ENCODE results near the gene MGAT3. TPM values are rescaled to one million over a fixed set of nuclear protein-coding genes. Genes with fewer than 3 reads are reported as not detected.

MGAT3 gene
- total RNA-seq, 1 experiment from 2014 or later = 0.20 TPM

DNA sequence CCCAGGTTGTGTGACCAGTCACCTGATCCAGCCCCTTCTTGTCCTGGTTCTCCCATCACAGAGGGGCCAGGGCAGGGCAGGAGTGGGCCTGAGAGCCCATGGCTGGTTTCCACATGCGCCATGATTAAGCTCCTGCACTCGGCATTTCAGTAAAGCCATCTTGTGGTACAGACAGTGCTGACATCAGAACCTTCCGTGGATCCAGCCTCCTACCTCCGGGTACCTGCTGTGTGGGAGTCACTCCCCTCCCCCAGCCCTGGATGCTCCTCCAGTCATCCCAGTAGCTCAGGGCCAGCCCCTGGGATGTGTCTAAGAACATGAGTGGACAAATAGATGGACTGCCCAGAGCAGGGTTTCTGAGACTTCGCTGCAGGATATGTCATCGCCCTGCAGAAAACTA is 22.1 kb upstream of the MGAT3 start:
- Histone ChIP-seq H3K9me3 (ENCODE audit: control insufficient read depth in 1 of 2, insufficient read depth in 1 of 2, low read depth in 1 of 2, low read length in 2 of 2) (no peaks in the 10 kb centered on the region), H3K4me3 (replicated peaks in 1 of 2; ENCODE audit: low read depth in 1 of 2, low read length in 2 of 2) (no peak overlapping the region), H4K20me1 (ENCODE audit: insufficient read depth) (no peaks in the 10 kb centered on the region), H3K27ac (ENCODE audit: low read depth, low read length) (no peak overlapping the region), H3K9ac (ENCODE audit: low read length) (no peak overlapping the region), H2AFZ (ENCODE audit: low read depth, low read length, poor library complexity, severe bottlenecking) (no peak overlapping the region), H3K36me3 (ENCODE audit: control insufficient read depth in 1 of 2, insufficient read depth in 2 of 2, low read length in 2 of 2) (peaks cover 2 to 5% of the 10 kb centered on the region in 2 experiments; a peak in 2 of 4 replicates), H3K4me2 (ENCODE audit: low read length) (no peak overlapping the region), H3K79me2 (ENCODE audit: insufficient read depth, low read length) (no peaks in the 10 kb centered on the region), H3K27me3 (ENCODE audit: insufficient read depth, low read length) (no peaks in the 10 kb centered on the region), H3K4me1 (ENCODE audit: control insufficient read depth in 1 of 2, insufficient read depth in 2 of 2, low read length in 2 of 2) (peaks cover 11 to 25% of the 10 kb centered on the region in 2 experiments), H3K9me2 (ENCODE audit: insufficient read depth) (no peaks in the 10 kb centered on the region)
- ATAC-seq = no peak
- TF ChIP-seq RAD21 (IDR thresholded peaks at IDR 0.05; ENCODE audit: low read depth) (no peak), EZH2phosphoT487 (IDR thresholded peaks at IDR 0.05; ENCODE audit: borderline replicate concordance) (no peak), JUND (IDR thresholded peaks at IDR 0.05) (no peak), SIN3A (IDR thresholded peaks at IDR 0.05; ENCODE audit: low read depth) (no peak), FOSL1 (IDR thresholded peaks at IDR 0.05; ENCODE audit: low read depth) (no peak), SP1 (IDR thresholded peaks at IDR 0.05; ENCODE audit: low read depth) (no peak), POLR2AphosphoS5 (IDR thresholded peaks at IDR 0.05; ENCODE audit: low read depth, low read length) (no peak), ZNF274 (IDR thresholded peaks at IDR 0.05; ENCODE audit: low read depth, low read length) (no peak), SRF (IDR thresholded peaks at IDR 0.05; ENCODE audit: low read depth) (no peak), POLR2A (IDR thresholded peaks at IDR 0.05; ENCODE audit: borderline replicate concordance, extremely low read depth, insufficient read depth, insufficient read length) (no peak), CEBPB (IDR thresholded peaks at IDR 0.05; ENCODE audit: low read depth) (no peak), EZH2 (IDR thresholded peaks at IDR 0.05) (no peak), EGR1 (IDR thresholded peaks at IDR 0.05; ENCODE audit: low read depth) (no peak), TCF7L2 (IDR thresholded peaks at IDR 0.05; ENCODE audit: borderline replicate concordance, extremely low read depth, insufficient read depth, insufficient read length) (no peak)
- TF ChIP-seq, protein P1, sequence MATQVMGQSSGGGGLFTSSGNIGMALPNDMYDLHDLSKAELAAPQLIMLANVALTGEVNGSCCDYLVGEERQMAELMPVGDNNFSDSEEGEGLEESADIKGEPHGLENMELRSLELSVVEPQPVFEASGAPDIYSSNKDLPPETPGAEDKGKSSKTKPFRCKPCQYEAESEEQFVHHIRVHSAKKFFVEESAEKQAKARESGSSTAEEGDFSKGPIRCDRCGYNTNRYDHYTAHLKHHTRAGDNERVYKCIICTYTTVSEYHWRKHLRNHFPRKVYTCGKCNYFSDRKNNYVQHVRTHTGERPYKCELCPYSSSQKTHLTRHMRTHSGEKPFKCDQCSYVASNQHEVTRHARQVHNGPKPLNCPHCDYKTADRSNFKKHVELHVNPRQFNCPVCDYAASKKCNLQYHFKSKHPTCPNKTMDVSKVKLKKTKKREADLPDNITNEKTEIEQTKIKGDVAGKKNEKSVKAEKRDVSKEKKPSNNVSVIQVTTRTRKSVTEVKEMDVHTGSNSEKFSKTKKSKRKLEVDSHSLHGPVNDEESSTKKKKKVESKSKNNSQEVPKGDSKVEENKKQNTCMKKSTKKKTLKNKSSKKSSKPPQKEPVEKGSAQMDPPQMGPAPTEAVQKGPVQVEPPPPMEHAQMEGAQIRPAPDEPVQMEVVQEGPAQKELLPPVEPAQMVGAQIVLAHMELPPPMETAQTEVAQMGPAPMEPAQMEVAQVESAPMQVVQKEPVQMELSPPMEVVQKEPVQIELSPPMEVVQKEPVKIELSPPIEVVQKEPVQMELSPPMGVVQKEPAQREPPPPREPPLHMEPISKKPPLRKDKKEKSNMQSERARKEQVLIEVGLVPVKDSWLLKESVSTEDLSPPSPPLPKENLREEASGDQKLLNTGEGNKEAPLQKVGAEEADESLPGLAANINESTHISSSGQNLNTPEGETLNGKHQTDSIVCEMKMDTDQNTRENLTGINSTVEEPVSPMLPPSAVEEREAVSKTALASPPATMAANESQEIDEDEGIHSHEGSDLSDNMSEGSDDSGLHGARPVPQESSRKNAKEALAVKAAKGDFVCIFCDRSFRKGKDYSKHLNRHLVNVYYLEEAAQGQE (IDR thresholded peaks at IDR 0.05; ENCODE audit: low read depth) = no peak
- TF ChIP-seq, protein P2, sequence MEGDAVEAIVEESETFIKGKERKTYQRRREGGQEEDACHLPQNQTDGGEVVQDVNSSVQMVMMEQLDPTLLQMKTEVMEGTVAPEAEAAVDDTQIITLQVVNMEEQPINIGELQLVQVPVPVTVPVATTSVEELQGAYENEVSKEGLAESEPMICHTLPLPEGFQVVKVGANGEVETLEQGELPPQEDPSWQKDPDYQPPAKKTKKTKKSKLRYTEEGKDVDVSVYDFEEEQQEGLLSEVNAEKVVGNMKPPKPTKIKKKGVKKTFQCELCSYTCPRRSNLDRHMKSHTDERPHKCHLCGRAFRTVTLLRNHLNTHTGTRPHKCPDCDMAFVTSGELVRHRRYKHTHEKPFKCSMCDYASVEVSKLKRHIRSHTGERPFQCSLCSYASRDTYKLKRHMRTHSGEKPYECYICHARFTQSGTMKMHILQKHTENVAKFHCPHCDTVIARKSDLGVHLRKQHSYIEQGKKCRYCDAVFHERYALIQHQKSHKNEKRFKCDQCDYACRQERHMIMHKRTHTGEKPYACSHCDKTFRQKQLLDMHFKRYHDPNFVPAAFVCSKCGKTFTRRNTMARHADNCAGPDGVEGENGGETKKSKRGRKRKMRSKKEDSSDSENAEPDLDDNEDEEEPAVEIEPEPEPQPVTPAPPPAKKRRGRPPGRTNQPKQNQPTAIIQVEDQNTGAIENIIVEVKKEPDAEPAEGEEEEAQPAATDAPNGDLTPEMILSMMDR (IDR thresholded peaks at IDR 0.05 in 2 of 3, conservative IDR thresholded peaks at IDR 0.05 in 1 of 3; ENCODE audit: borderline replicate concordance in 1 of 3, insufficient read depth in 1 of 3, low read depth in 2 of 3, low read length in 2 of 3) = no peak
- TF ChIP-seq, protein P3, sequence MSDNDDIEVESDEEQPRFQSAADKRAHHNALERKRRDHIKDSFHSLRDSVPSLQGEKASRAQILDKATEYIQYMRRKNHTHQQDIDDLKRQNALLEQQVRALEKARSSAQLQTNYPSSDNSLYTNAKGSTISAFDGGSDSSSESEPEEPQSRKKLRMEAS (IDR thresholded peaks at IDR 0.05) = no peak
- TF ChIP-seq, protein P4, sequence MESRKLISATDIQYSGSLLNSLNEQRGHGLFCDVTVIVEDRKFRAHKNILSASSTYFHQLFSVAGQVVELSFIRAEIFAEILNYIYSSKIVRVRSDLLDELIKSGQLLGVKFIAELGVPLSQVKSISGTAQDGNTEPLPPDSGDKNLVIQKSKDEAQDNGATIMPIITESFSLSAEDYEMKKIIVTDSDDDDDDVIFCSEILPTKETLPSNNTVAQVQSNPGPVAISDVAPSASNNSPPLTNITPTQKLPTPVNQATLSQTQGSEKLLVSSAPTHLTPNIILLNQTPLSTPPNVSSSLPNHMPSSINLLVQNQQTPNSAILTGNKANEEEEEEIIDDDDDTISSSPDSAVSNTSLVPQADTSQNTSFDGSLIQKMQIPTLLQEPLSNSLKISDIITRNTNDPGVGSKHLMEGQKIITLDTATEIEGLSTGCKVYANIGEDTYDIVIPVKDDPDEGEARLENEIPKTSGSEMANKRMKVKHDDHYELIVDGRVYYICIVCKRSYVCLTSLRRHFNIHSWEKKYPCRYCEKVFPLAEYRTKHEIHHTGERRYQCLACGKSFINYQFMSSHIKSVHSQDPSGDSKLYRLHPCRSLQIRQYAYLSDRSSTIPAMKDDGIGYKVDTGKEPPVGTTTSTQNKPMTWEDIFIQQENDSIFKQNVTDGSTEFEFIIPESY (IDR thresholded peaks at IDR 0.05; ENCODE audit: extremely low read depth, insufficient replicate concordance, low read length) = no peak
- RAD21 ChIA-PET (ENCODE audit: low non-redundant PET in 1 of 2, low total read pairs in 2 of 2, uncharacterized antibody in 2 of 2, unreplicated experiment in 2 of 2) = no interaction called here
- intact Hi-C loops (cut with micrococcal nuclease) = no loop called here
- no TSS peak for BruUV-seq (replicated peaks)
- CTCF ChIA-PET = interaction anchor here (1.2 kb wide), 1 partner anchor 12 kb away, joined by 4 read pairs; no protein-coding TSS in a partner anchor
- POLR2A ChIA-PET = no interaction called here
- no peak for DNase-seq (ENCODE audit: low read depth, low spot score)

All from HCT116 (cell line).